Adipocyte (in vitro differentiated cells): ENCODE measurements around the gene FAR2.

Experiments
- DNase-seq: peaks from one replicate; pipeline ENCODE4 v3.0.0-alpha.2; 2015; ENCODE audit warnings: low read depth
- H3K27me3 ChIP-seq: replicated peaks from 2 replicates; pipeline ENCODE4 v1.7.0; 2013; ENCODE audit warnings: mild to moderate bottlenecking, low read length, moderate library complexity; ENCODE audit not compliant: control insufficient read depth, insufficient read depth
- H3K36me3 ChIP-seq: 2 replicates; pipeline ENCODE4 v1.7.0; 2013; ENCODE audit warnings: low read length, mild to moderate bottlenecking, moderate library complexity; ENCODE audit not compliant: control insufficient read depth, insufficient read depth, severe bottlenecking
- H3K4me1 ChIP-seq: 2 replicates; pipeline ENCODE4 v1.7.0; 2013; ENCODE audit warnings: mild to moderate bottlenecking, low read length, moderate library complexity; ENCODE audit not compliant: control insufficient read depth, insufficient read depth
- H3K4me3 ChIP-seq: 2 replicates; pipeline ENCODE4 v1.7.0; 2013; ENCODE audit warnings: mild to moderate bottlenecking, low read length, moderate library complexity
- H3K9ac ChIP-seq: 2 replicates; pipeline ENCODE4 v1.7.0; 2013; ENCODE audit warnings: mild to moderate bottlenecking, low read length, moderate library complexity
- H3K9me3 ChIP-seq: 2 replicates; pipeline ENCODE4 v1.7.0; 2013; ENCODE audit warnings: mild to moderate bottlenecking, low read length, moderate library complexity; ENCODE audit not compliant: control insufficient read depth

The FAR2 gene

DNA sequence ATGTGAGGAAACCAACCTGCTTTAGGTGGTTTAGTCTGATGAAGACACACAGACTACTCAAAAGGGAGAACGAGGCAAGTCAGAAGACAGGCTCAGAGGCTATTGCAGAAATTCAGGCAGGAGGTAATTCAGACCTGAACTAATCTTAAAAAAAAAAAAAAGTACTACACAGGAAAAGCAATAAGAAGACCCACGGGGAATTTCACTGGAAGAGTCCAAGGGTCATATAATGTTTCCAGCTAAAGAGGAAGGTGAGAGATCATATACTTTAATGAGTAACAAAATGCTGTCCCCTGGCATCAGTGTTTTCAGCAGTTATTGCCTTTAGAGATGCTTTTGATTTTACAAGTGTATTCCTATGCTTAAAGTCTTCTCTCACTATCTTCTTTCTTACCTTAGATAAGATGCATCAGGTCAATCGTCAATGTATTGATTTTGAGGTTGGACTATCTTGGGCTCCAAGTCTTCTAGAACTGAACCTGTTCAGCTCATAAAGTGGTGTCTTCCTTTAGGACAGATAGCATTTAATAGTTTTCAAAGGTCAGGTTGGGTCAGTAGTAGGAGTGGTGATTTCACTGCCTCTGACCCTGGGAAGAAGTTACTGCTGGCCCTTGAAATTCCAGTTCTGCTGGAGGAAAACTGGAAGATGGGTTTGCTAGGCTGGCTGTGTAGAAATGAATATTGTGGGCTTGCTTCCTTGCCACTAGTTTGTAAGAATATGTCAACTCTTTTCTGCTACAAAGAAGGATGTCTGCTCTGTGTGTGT, 60.0 kb downstream of the FAR2 start:
- H3K4me3 ChIP-seq = no peak overlapping the region
- H3K9ac ChIP-seq = no peak overlapping the region
- H3K27me3 ChIP-seq = no peaks in the 10 kb centered on the region
- DNase-seq = no peak
- H3K9me3 ChIP-seq = no peaks in the 10 kb centered on the region
- H3K36me3 ChIP-seq = no peaks in the 10 kb centered on the region
- peaks cover 13% of the 10 kb centered on the region for H3K4me1 ChIP-seq

DNA sequence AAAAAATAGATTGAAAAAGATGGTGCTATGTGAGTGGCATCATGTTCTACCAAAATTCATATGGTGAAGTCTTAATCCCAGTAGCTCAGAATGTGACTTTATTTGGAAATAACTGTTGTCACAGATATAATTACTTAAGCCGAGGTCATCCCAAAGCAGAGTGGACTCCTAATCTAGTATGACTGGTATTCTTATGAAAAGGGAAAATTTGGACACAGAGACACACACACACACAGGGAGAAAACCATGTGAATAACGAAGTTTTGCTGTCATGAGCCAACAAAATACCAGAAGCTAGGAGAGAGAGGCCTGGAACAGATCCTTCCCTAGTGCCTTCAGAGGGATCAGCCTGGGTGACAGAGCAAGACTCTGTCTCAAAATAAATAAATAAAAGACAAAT, 62.6 kb downstream of the FAR2 start:
- DNase-seq = no peak
- H3K4me1 ChIP-seq = peaks cover 18% of the 10 kb centered on the region
- H3K27me3 ChIP-seq = no peaks in the 10 kb centered on the region
- no peak overlapping the region for H3K4me3 ChIP-seq
- no peak overlapping the region for H3K9ac ChIP-seq
- H3K36me3 ChIP-seq = no peaks in the 10 kb centered on the region
- no peaks in the 10 kb centered on the region for H3K9me3 ChIP-seq

DNA sequence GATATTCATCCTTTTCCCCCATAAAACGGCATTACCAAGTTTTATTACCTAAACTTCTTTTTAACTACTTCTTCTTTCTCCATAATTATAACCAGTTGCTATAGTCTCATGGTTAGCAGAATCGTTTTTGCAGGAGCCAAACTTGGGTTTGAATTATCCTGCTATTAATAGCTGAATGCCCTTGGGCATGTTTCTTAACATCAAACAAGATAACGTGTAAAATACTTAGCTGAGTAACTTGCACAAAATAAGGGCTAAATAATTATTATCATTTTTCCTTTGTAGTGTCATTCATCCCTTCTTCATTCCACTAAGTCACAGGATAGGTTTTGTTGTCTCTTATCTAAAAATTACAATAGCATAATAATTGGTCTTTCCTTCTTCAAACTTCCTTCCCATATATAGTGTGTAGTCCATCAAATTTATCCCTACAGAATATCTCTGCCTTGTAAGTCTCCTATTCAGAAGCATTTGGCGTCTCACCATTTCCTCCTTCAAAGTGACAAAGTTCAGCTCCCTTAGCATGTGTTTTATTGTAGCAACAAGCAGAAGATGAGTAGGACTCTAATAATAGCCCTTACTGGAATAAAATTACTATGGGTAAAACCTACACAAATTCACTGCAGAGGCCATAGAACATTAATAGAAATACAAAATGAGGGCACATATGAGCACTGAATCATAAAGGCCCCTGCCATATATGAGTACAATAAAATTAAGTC, 63.8 kb downstream of the FAR2 start:
- Histone ChIP-seq H3K9ac (no peak overlapping the region), H3K4me1 (peaks cover 29% of the 10 kb centered on the region), H3K4me3 (no peak overlapping the region), H3K36me3 (no peaks in the 10 kb centered on the region), H3K9me3 (no peaks in the 10 kb centered on the region), H3K27me3 (no peaks in the 10 kb centered on the region)
- DNase-seq = no peak

DNA sequence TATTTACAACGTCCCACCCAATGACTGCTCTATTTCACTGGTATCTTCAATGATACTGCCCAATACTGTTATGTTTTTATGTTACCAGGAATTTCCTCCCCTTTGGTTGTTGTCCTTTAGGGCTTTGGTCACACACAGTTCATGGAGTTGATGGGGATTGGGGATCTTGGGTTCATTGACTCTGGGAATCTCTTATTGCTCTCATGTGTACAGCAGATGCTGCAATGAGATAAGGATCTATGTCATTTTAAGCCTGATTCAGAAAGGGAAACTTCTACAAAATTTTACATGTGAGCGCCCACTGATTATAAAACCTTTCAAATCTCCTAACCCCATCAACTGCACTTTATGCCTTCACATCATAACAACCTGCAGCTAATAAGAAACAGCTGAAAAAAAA, 67.2 kb downstream of the FAR2 start:
- no peaks in the 10 kb centered on the region for H3K9me3 ChIP-seq
- H3K36me3 ChIP-seq = no peaks in the 10 kb centered on the region
- peaks cover 30% of the 10 kb centered on the region for H3K4me1 ChIP-seq
- peak; percentile 15 for DNase-seq
- H3K4me3 ChIP-seq = no peak overlapping the region
- H3K9ac ChIP-seq = no peak overlapping the region
- H3K27me3 ChIP-seq = no peaks in the 10 kb centered on the region

DNA sequence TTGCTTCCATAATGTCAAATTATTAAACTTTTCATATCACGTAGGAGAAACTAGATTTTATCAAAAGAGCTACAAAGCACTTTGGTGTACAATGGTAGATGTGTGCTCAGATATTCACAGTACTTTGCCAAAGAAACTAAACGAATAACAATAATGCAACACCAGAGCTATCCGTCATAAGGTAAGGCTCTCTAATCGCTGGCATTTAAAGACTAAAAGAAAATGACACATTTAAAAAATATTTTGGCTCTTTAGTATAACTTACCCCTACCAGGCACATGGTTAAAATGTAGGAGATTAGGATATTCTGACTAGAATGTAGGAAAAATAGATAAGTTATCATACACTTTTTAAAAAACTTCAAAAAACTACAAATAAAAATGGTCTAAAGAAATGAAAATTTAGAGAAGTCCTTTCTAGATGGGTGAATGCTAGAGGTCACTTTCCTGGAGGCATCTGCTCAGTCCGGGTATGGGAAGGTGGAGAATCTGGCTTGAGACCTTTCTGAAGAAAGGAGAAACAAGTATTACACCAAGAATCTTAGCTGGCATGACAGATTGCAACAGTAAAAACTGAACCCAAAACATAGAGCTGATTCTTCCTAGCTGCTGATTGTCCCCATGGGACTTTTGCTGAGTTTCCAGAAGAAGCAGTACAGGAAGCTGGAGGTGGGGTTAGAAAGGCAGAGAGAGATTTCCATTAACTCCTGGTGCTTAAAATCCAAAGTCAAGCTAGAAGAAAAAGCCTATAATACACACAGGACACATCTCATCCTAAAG, 67.9 kb downstream of the FAR2 start:
- peak overlapping the region; percentile 51 for H3K9ac ChIP-seq
- no peak overlapping the region for H3K4me3 ChIP-seq
- H3K9me3 ChIP-seq = no peaks in the 10 kb centered on the region
- peaks cover 26% of the 10 kb centered on the region for H3K4me1 ChIP-seq
- H3K27me3 ChIP-seq = no peaks in the 10 kb centered on the region
- peak; percentile 66 for DNase-seq
- H3K36me3 ChIP-seq = no peaks in the 10 kb centered on the region

DNA sequence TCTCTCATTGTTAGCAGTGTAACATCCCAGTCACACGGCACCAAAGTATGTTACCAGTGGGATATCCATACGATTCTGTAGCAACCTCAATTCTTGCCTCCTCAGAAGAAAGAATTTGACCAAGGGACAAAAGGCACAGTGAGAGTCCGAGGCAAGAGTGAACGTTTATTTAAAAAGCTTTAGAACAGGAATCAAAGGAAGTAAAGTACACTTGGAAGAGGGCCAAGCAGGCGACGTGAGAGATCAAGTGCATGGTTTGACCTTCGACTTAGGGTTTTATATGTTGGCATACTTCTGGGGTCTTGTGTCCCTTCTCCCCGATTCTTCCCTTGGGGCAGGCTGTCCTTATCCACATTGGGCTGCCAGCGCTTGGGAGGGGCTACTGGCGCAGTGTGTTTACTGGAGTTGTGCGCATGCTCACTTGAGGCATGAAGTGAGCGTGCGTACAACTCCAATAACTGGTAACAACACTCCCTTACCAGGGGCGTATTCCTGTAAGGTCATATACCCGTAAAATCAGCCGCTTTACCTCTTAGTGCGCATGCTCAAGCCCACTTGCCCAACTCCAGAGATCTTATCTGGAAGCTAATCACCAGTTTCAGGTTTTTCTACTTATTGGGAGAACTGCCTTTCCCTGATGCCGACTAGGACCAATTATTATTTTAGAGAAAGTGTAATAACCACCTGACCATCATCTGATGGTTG, 71.7 kb downstream of the FAR2 start:
- no peak for DNase-seq
- Histone ChIP-seq H3K4me3 (no peak overlapping the region), H3K36me3 (no peaks in the 10 kb centered on the region), H3K27me3 (no peaks in the 10 kb centered on the region), H3K9ac (no peak overlapping the region), H3K4me1 (peaks cover 28% of the 10 kb centered on the region), H3K9me3 (no peaks in the 10 kb centered on the region)

DNA sequence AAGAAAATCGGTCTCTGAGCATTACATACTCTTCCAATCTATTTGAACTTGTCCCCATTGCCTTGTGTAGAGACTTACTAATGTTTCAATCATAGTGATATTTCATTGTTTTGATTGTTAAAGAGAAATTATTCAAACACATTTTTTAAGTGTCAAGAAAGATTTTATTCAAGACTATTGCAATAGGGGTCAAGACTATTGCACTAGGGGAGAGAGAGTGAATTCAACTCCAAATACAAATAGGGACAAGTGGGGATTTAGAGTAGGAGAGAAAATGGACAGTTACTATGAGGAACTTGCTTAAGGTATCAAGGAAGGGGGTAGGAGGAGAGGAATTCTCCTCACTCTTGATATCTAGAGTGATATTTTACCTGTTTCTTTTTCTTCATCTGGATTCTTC, 73.1 kb downstream of the FAR2 start:
- H3K27me3 ChIP-seq = no peaks in the 10 kb centered on the region
- H3K9me3 ChIP-seq = no peaks in the 10 kb centered on the region
- DNase-seq = no peak
- H3K4me3 ChIP-seq = no peak overlapping the region
- H3K9ac ChIP-seq = no peak overlapping the region
- H3K36me3 ChIP-seq = no peaks in the 10 kb centered on the region
- H3K4me1 ChIP-seq = peaks cover 31% of the 10 kb centered on the region

DNA sequence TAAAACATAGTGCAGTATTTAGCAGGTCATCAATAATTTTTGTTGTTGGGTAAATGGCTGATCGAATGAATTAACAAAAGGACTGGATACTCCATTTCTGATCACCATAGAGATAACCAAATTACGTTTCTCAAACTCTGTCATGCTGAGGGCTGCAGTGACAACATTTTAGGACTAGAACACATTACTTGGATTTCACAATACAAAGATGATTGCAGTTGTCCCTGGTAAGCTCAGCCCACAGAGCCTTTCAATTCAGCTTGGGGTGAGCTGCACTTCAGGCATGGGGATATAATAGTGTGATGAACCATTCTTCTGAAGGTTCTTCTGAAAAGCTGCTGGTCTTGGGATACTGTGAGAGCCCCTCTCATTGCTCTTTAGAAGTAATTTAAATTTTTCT, 74.3 kb downstream of the FAR2 start:
- Histone ChIP-seq H3K4me3 (peak overlapping the region; percentile 65), H3K9me3 (no peaks in the 10 kb centered on the region), H3K27me3 (no peaks in the 10 kb centered on the region), H3K4me1 (peaks cover 24% of the 10 kb centered on the region), H3K9ac (peak overlapping the region; percentile 54), H3K36me3 (no peaks in the 10 kb centered on the region)
- DNase-seq = peak; percentile 47

DNA sequence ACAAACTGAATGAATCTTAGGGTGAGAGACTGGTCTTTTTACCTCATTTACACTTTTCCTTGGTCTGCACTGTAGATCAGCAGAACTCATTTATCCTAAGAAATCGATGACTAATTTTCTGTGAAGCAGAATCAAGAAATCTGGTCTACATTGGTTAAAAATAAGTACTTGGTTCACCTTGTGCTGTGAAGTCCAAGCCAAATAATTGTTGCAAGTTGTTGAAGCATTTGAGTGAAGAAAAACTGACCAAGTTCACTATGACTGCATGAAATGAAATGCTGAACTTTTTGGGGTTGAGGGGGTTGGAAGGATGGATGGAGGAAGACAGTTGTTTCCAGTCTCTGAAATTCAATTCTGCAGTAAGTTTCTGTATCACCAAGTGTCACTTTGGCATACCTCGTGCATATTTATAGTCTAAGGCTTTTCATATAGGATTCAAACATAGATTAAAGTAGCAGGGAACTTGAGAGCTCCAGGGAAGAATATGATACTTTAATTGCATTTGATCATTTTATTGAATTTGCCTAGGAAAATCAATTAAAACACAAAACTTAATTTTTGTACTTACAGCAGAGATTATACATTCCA, 75.0 kb downstream of the FAR2 start:
- Histone ChIP-seq H3K9me3 (no peaks in the 10 kb centered on the region), H3K27me3 (no peaks in the 10 kb centered on the region), H3K4me3 (peak overlapping the region; percentile 65), H3K4me1 (peaks cover 24% of the 10 kb centered on the region), H3K9ac (peak overlapping the region; percentile 54), H3K36me3 (no peaks in the 10 kb centered on the region)
- DNase-seq = peak; percentile 35

DNA sequence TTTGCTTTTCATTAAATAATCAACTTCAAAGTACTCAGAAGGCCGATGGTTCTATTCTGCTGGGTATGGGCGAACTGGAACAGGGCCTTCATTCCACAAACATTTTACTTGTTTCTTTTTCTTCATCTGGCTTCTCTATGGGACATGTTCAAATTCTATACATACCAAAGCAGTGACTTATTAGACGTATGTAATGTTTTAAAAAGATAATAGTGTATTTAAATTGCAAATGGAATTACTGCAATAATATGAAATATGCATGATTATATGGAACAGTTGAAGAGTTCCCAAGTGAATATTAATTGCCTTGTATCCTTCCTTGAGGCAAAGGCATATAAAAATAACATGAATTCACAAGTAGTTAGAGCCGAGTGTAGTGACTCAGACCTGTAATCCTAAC, 75.5 kb downstream of the FAR2 start:
- H3K36me3 ChIP-seq = no peaks in the 10 kb centered on the region
- peak overlapping the region; percentile 54 for H3K9ac ChIP-seq
- no peaks in the 10 kb centered on the region for H3K27me3 ChIP-seq
- peak; percentile 52 for DNase-seq
- H3K9me3 ChIP-seq = no peaks in the 10 kb centered on the region
- H3K4me3 ChIP-seq = peak overlapping the region; percentile 65
- peaks cover 24% of the 10 kb centered on the region for H3K4me1 ChIP-seq
